WTC11 (cell line): Measurements from ENCODE around the gene DDX11. TPM values are rescaled to one million over a fixed set of nuclear protein-coding genes. Genes with fewer than 3 reads are reported as not detected.
A peak's percentile ranks its signal among the peaks of the same experiment; 100 is the strongest.
"Not testable (repeated sequence)": the region's sequence is repeated elsewhere in the genome, so short reads cannot be mapped to it uniquely, and the experiment has no call there.

Source experiments
- ATAC-seq: fragments of 200-7000 bp; cut with Tn5 transposase; 2 replicates; pipeline ENCODE4 v1.10.0; 2021; ENCODE audit warnings: mild to moderate bottlenecking, moderate library complexity
- CTCF ChIA-PET: fragments of 300-600 bp; sonication (Branson Sonifier 250); formaldehyde crosslinking; loops from one replicate; lab custom pipeline; 2021; ENCODE audit warnings: antibody characterized with exemption; lab: Charles Lee
- POLR2A ChIA-PET: fragments of 350-600 bp; sonication (Branson Sonifier 250); formaldehyde crosslinking; loops from one replicate; lab custom pipeline; 2021; ENCODE audit warnings: antibody characterized with exemption; lab: Charles Lee
- DNase-seq: peaks from one replicate; pipeline ENCODE4 v3.0.0; 2021; ENCODE audit warnings: low spot score
- H3K27ac Mint-ChIP-seq: 2 replicates; pipeline ENCODE4 v1.8.0; 2021; ENCODE audit warnings: mixed read lengths
- H3K27me3 Mint-ChIP-seq: 2 replicates; pipeline ENCODE4 v1.8.0; 2021; ENCODE audit warnings: low read depth, mild to moderate bottlenecking, moderate library complexity, mixed read lengths
- H3K36me3 Mint-ChIP-seq: 2 replicates; pipeline ENCODE4 v1.8.0; 2021; ENCODE audit warnings: mixed read lengths
- H3K4me1 Mint-ChIP-seq: 2 replicates; pipeline ENCODE4 v1.8.0; 2022; ENCODE audit warnings: mixed read lengths
- H3K4me3 Mint-ChIP-seq: 2 replicates; pipeline ENCODE4 v1.8.0; 2021; ENCODE audit warnings: mild to moderate bottlenecking, moderate library complexity, mixed read lengths
- H3K9me3 Mint-ChIP-seq: 2 replicates; pipeline ENCODE4 v1.8.0; 2021; ENCODE audit warnings: mixed read lengths
- MAX ChIP-seq: sonication (generic); formaldehyde crosslinking; IDR thresholded peaks from 2 replicates; pipeline ENCODE4 v1.8.0; 2022; ENCODE audit warnings: mild to moderate bottlenecking, missing genetic modification reagents
- total RNA-seq: library from RNA; stranded (reverse); gene quantifications from 3 replicates; pipeline ENCODE4 v1.2.3, GENCODE V29; 2021

Gene DDX11
- total RNA-seq, 1 experiment from 2014 or later: 219 TPM

- ChIA-PET POLR2A (interaction anchor here (0.6 kb wide), 1 partner anchor 256 kb away, joined by 4 read pairs; no protein-coding TSS in a partner anchor), CTCF (interaction anchor here (0.8 to 1.2 kb wide), 2 partner anchors 83 to 161 kb away, joined by 3 read pairs; no protein-coding TSS in a partner anchor)
- H3K9me3 Mint-ChIP-seq, H3K27me3 Mint-ChIP-seq: not testable (repeated sequence)
- Mint-ChIP-seq H3K4me1 (peaks cover 46% of the 10 kb centered on the region), H3K4me3 (peak overlapping the region; percentile 93), H3K36me3 (peaks cover 19% of the 10 kb centered on the region), H3K27ac (peak overlapping the region; percentile 92)
- peak; percentile 28; the same call in 1 of the 2 replicates for TF ChIP-seq MAX (CRISPR knock-in tag)
- ATAC-seq: peak; percentile 69
- DNase-seq: peak; percentile 49
Measured at GRCh38 chr12:31074333-31074874, 744 bp downstream of the DDX11 start.

- POLR2A ChIA-PET, H3K27me3 Mint-ChIP-seq, DNase-seq, H3K27ac Mint-ChIP-seq, H3K9me3 Mint-ChIP-seq, CTCF ChIA-PET, ATAC-seq: not testable (repeated sequence)
- H3K4me3 Mint-ChIP-seq: peak overlapping the region; percentile 18
- H3K4me1 Mint-ChIP-seq: peaks cover 57% of the 10 kb centered on the region
- H3K36me3 Mint-ChIP-seq: peaks cover 19% of the 10 kb centered on the region
Measured at GRCh38 chr12:31076150-31076549, 2.5 kb downstream of the DDX11 start.

- H3K27me3 Mint-ChIP-seq, H3K4me3 Mint-ChIP-seq, ATAC-seq, CTCF ChIA-PET, H3K9me3 Mint-ChIP-seq, DNase-seq, POLR2A ChIA-PET: not testable (repeated sequence)
- Mint-ChIP-seq H3K27ac (peak overlapping the region; percentile 61; the same call in 1 of the 2 replicates), H3K36me3 (peaks cover 19% of the 10 kb centered on the region), H3K4me1 (peaks cover 57% of the 10 kb centered on the region)
Measured at GRCh38 chr12:31077095-31077494, 3.4 kb downstream of the DDX11 start.

GRCh38 chr12:31077998-31078397, 4.3 kb downstream of the DDX11 start:
- H3K9me3 Mint-ChIP-seq, ATAC-seq, H3K27me3 Mint-ChIP-seq, DNase-seq, H3K4me3 Mint-ChIP-seq, CTCF ChIA-PET: not testable (repeated sequence)
- POLR2A ChIA-PET: interaction anchor here (0.6 kb wide), 1 partner anchor 429 kb away, joined by 3 read pairs; no protein-coding TSS in a partner anchor
- H3K4me1 Mint-ChIP-seq: peaks cover 48% of the 10 kb centered on the region
- H3K36me3 Mint-ChIP-seq: peaks cover 20% of the 10 kb centered on the region
- peak overlapping the region; percentile 86 for H3K27ac Mint-ChIP-seq

GRCh38 chr12:31079421-31079820, 5.8 kb downstream of the DDX11 start:
- H3K27me3 Mint-ChIP-seq, DNase-seq, ATAC-seq, H3K4me3 Mint-ChIP-seq, POLR2A ChIA-PET, CTCF ChIA-PET, H3K27ac Mint-ChIP-seq, H3K9me3 Mint-ChIP-seq: not testable (repeated sequence)
- Mint-ChIP-seq H3K4me1 (peaks cover 47% of the 10 kb centered on the region), H3K36me3 (peaks cover 33% of the 10 kb centered on the region)

GRCh38 chr12:31080221-31080620, 6.6 kb downstream of the DDX11 start:
- H3K9me3 Mint-ChIP-seq, POLR2A ChIA-PET, CTCF ChIA-PET, H3K27me3 Mint-ChIP-seq: not testable (repeated sequence)
- peak overlapping the region; percentile 94 for H3K27ac Mint-ChIP-seq
- DNase-seq: peak; percentile 76
- H3K4me1 Mint-ChIP-seq: peaks cover 42% of the 10 kb centered on the region
- peak; percentile 98 for ATAC-seq
- H3K4me3 Mint-ChIP-seq: peak overlapping the region; percentile 35
- H3K36me3 Mint-ChIP-seq: peaks cover 41% of the 10 kb centered on the region

GRCh38 chr12:31081274-31081673, 7.6 kb downstream of the DDX11 start:
- CTCF ChIA-PET, H3K27me3 Mint-ChIP-seq, H3K4me3 Mint-ChIP-seq, ATAC-seq, POLR2A ChIA-PET, DNase-seq, H3K9me3 Mint-ChIP-seq: not testable (repeated sequence)
- H3K4me1 Mint-ChIP-seq: peaks cover 34% of the 10 kb centered on the region
- peaks cover 43% of the 10 kb centered on the region for H3K36me3 Mint-ChIP-seq
- H3K27ac Mint-ChIP-seq: peak overlapping the region; percentile 94

- DNase-seq, H3K27ac Mint-ChIP-seq, CTCF ChIA-PET, POLR2A ChIA-PET, H3K9me3 Mint-ChIP-seq, ATAC-seq, H3K27me3 Mint-ChIP-seq, H3K4me3 Mint-ChIP-seq: not testable (repeated sequence)
- peaks cover 46% of the 10 kb centered on the region for H3K36me3 Mint-ChIP-seq
- H3K4me1 Mint-ChIP-seq: peaks cover 13% of the 10 kb centered on the region
Measured at GRCh38 chr12:31084241-31084640, 10.6 kb downstream of the DDX11 start.

GRCh38 chr12:31086032-31086431, 12.4 kb downstream of the DDX11 start:
- H3K27me3 Mint-ChIP-seq, DNase-seq, ATAC-seq, H3K27ac Mint-ChIP-seq, H3K4me3 Mint-ChIP-seq, H3K9me3 Mint-ChIP-seq, POLR2A ChIA-PET, H3K4me1 Mint-ChIP-seq: not testable (repeated sequence)
- CTCF ChIA-PET: interaction anchor here (0.6 kb wide), 1 partner anchor 159 kb away, joined by 3 read pairs; no protein-coding TSS in a partner anchor
- peaks cover 52% of the 10 kb centered on the region for H3K36me3 Mint-ChIP-seq

GRCh38 chr12:31087486-31087885, 13.8 kb downstream of the DDX11 start:
- H3K4me3 Mint-ChIP-seq, CTCF ChIA-PET, H3K4me1 Mint-ChIP-seq, H3K27me3 Mint-ChIP-seq, H3K9me3 Mint-ChIP-seq, DNase-seq, ATAC-seq, POLR2A ChIA-PET, H3K27ac Mint-ChIP-seq: not testable (repeated sequence)
- peaks cover 55% of the 10 kb centered on the region for H3K36me3 Mint-ChIP-seq

GRCh38 chr12:31087956-31088355, 14.3 kb downstream of the DDX11 start:
- POLR2A ChIA-PET, DNase-seq, H3K4me3 Mint-ChIP-seq, H3K9me3 Mint-ChIP-seq, ATAC-seq, H3K4me1 Mint-ChIP-seq, CTCF ChIA-PET, H3K27me3 Mint-ChIP-seq, H3K27ac Mint-ChIP-seq: not testable (repeated sequence)
- peaks cover 56% of the 10 kb centered on the region for H3K36me3 Mint-ChIP-seq
